ENCODE data around the gene MRPS15. TPM values are rescaled to one million over a fixed set of nuclear protein-coding genes. Genes with fewer than 3 reads are reported as not detected.

Gene MRPS15
- total and polyA plus RNA-seq, 2 donors (not counting 3 experiments of a cell fraction or from before 2014, with no cell fraction given), result 47.1 to 105 TPM

GRCh38 chr1:36510418-36510817 lies 46.2 kb upstream of the MRPS15 start:
- H3K4me3 ChIP-seq (replicated peaks in 1 of 3; ENCODE audit: insufficient read depth in 1 of 3, low read depth in 1 of 3, low read length in 3 of 3), result no peak overlapping the region
- H3K9ac ChIP-seq (replicated peaks; ENCODE audit: extremely low read depth, insufficient read depth, low read length), result no peak overlapping the region
- H3K27me3 ChIP-seq (ENCODE audit: control insufficient read depth in 2 of 2, insufficient read depth in 2 of 2, low read length in 2 of 2), result peaks cover 0 to 1% of the 10 kb centered on the region in 2 experiments
- H3K9me1 ChIP-seq (replicated peaks; ENCODE audit: control insufficient read depth, extremely low read depth, insufficient read depth, low read length), result no peaks in the 10 kb centered on the region
- H3K4me1 ChIP-seq (ENCODE audit: control insufficient read depth, extremely low read depth, insufficient read depth, low read length), result no peaks in the 10 kb centered on the region
- FAIRE-seq (no peak), DNase-seq (ENCODE audit: low read depth, low spot score) (no peak)
- H3K27ac ChIP-seq (ENCODE audit: insufficient read depth, low read depth, low read length), result no peak overlapping the region
- H3K4me2 ChIP-seq (ENCODE audit: insufficient read depth, low read length), result no peak overlapping the region
- intact Hi-C loops (cut with micrococcal nuclease), result no loop called here
- H4K20me1 ChIP-seq (replicated peaks; ENCODE audit: control insufficient read depth, extremely low read depth, insufficient read depth, low read length), result no peaks in the 10 kb centered on the region
- dilution Hi-C loops (cut with MboI; ENCODE audit: extremely low pct_ligation_motif_present, low sequenced_read_pairs), result no loop called here
- BruUV-seq (replicated peaks), result no TSS peak
- no peak overlapping the region for H2AFZ ChIP-seq (ENCODE audit: low read depth, low read length)
- H3K9me3 ChIP-seq (replicated peaks; ENCODE audit: control insufficient read depth, insufficient read depth, low read length), result no peaks in the 10 kb centered on the region
- ChIA-PET CTCF (no interaction called here), POLR2A (no interaction called here)
- H3K79me2 ChIP-seq (ENCODE audit: control insufficient read depth, insufficient read depth, low read length), result no peaks in the 10 kb centered on the region
- no peaks in the 10 kb centered on the region for H3K36me3 ChIP-seq (ENCODE audit: control insufficient read depth in 2 of 2, extremely low read depth in 1 of 2, insufficient read depth in 2 of 2, low read length in 2 of 2)
- TF ChIP-seq EZH2 (IDR thresholded peaks at IDR 0.05; ENCODE audit: borderline replicate concordance, low read depth, low read length, severe bottlenecking) (no peak), FOS (IDR thresholded peaks at IDR 0.05; ENCODE audit: borderline replicate concordance, insufficient read depth, low read length) (no peak), CTCF (IDR thresholded peaks at IDR 0.05; ENCODE audit: extremely low read depth in 1 of 2, insufficient read depth in 1 of 2, low read depth in 1 of 2, low read length in 2 of 2) (no peak), MAX (IDR thresholded peaks at IDR 0.05; ENCODE audit: insufficient read depth, insufficient read length) (no peak), POLR2A (IDR thresholded peaks at IDR 0.05; ENCODE audit: low read depth, low read length) (no peak), POLR2AphosphoS5 (IDR thresholded peaks at IDR 0.05; ENCODE audit: insufficient read depth, low read depth, low read length) (no peak), JUN (IDR thresholded peaks at IDR 0.05; ENCODE audit: borderline replicate concordance, insufficient read depth, insufficient read length, low read depth) (no peak), MYC (IDR thresholded peaks at IDR 0.05; ENCODE audit: low read depth, low read length) (no peak), GATA2 (IDR thresholded peaks at IDR 0.05; ENCODE audit: insufficient read depth, insufficient read length, low read depth, low read length) (no peak)

Measured in endothelial cell of umbilical vein (primary cell).